ENCODE results near the gene ZBTB17. TPM values are rescaled to one million over a fixed set of nuclear protein-coding genes. Genes with fewer than 3 reads are reported as not detected.

Gene ZBTB17
- total RNA-seq, 1 donor from 2014 or later, result 46.9 TPM

GRCh38 chr1:15963363-15963967 lies 12.4 kb downstream of the ZBTB17 start:
- FAIRE-seq, result no peak
- DNase-seq (ENCODE audit: low spot score in 2 of 2), result no peak

- DNase-seq (ENCODE audit: low spot score in 2 of 2) (no peak), FAIRE-seq (no peak)
Measured at GRCh38 chr1:15962671-15963362, 13.1 kb downstream of the ZBTB17 start.

GRCh38 chr1:15962176-15962575 lies 13.7 kb downstream of the ZBTB17 start:
- no peak for FAIRE-seq

GRCh38 chr1:15961492-15961891 lies 14.4 kb downstream of the ZBTB17 start:
- DNase-seq (ENCODE audit: low spot score in 2 of 2) (no peak), FAIRE-seq (no peak)

More at GRCh38 chr1:15962176-15962575, 13.7 kb downstream of the ZBTB17 start:
- no peak for DNase-seq (ENCODE audit: low spot score in 2 of 2)

GRCh38 chr1:15960808-15961207 lies 15.1 kb downstream of the ZBTB17 start:
- DNase-seq (ENCODE audit: low spot score in 2 of 2) (no peak), FAIRE-seq (no peak)

GRCh38 chr1:15959827-15960446 lies 16.0 kb downstream of the ZBTB17 start:
- DNase-seq (ENCODE audit: low spot score in 2 of 2) (no peak), FAIRE-seq (no peak)

GRCh38 chr1:15959424-15959823 lies 16.5 kb downstream of the ZBTB17 start:
- no peak for DNase-seq (ENCODE audit: low spot score in 2 of 2)
- no peak for FAIRE-seq

- DNase-seq (ENCODE audit: low spot score in 2 of 2) (no peak), FAIRE-seq (no peak)
Measured at GRCh38 chr1:15958793-15959192, 17.1 kb downstream of the ZBTB17 start.

- no peak for DNase-seq (ENCODE audit: low spot score in 2 of 2)
- no peak for FAIRE-seq
Measured at GRCh38 chr1:15958111-15958510, 17.8 kb downstream of the ZBTB17 start.

- no peak for DNase-seq (ENCODE audit: low spot score in 2 of 2)
- FAIRE-seq, result no peak
Measured at GRCh38 chr1:15957221-15958095, 18.4 kb downstream of the ZBTB17 start.

GRCh38 chr1:15956150-15956549 lies 19.8 kb downstream of the ZBTB17 start:
- DNase-seq (ENCODE audit: low spot score in 2 of 2) (no peak), FAIRE-seq (no peak)

GRCh38 chr1:15955552-15955951 lies 20.3 kb downstream of the ZBTB17 start:
- no peak for DNase-seq (ENCODE audit: low spot score in 2 of 2)
- FAIRE-seq, result no peak

GRCh38 chr1:15954316-15954715 lies 21.6 kb downstream of the ZBTB17 start:
- DNase-seq (ENCODE audit: low spot score in 2 of 2), result no peak
- no peak for FAIRE-seq

GRCh38 chr1:15953791-15954241 lies 22.1 kb downstream of the ZBTB17 start:
- DNase-seq (ENCODE audit: low spot score in 2 of 2), result no peak

GRCh38 chr1:15953294-15953771 lies 22.6 kb downstream of the ZBTB17 start:
- DNase-seq (ENCODE audit: low spot score in 2 of 2) (no peak), FAIRE-seq (no peak)

More at GRCh38 chr1:15953791-15954241, 22.1 kb downstream of the ZBTB17 start:
- FAIRE-seq, result no peak

- no peak for DNase-seq (ENCODE audit: low spot score in 2 of 2)
- no peak for FAIRE-seq
Measured at GRCh38 chr1:15952317-15953258, 23.3 kb downstream of the ZBTB17 start.

- no peak for FAIRE-seq
- DNase-seq (ENCODE audit: low spot score in 2 of 2), result no peak
Measured at GRCh38 chr1:15951341-15952153, 24.4 kb downstream of the ZBTB17 start.

GRCh38 chr1:15950763-15951295 lies 25.1 kb downstream of the ZBTB17 start:
- DNase-seq (ENCODE audit: low spot score in 2 of 2) (no peak), FAIRE-seq (no peak)

Data from frontal cortex (tissue), 4 donors.